A673 (cell line): Measurements from ENCODE around the gene HTR2C. TPM values are rescaled to one million over a fixed set of nuclear protein-coding genes. Genes with fewer than 3 reads are reported as not detected.

Experiments
- BruUV-seq: library from RNA; stranded (reverse); fragments of 400-500 nt; replicated peaks from 2 replicates; lab custom pipeline; 2021; lab: Mats Ljungman, UMichigan
- CTCF ChIA-PET: fragments of 300-600 bp; sonication (Branson Sonifier 250); formaldehyde crosslinking; loops from one replicate; lab custom pipeline; 2022; ENCODE audit warnings: antibody characterized with exemption; lab: Charles Lee
- POLR2A ChIA-PET: fragments of 300-600 bp; sonication (Branson Sonifier 250); formaldehyde crosslinking; loops from one replicate; lab custom pipeline; 2022; ENCODE audit warnings: antibody characterized with exemption; ENCODE audit not compliant: low non-redundant PET; lab: Charles Lee
- DNase-seq: peaks from one replicate; pipeline ENCODE4 v3.0.0-alpha.2; 2015; ENCODE audit warnings: low spot score
- H3K27ac ChIP-seq: fragments of 200-600 bp; sonication (generic); 2 replicates; pipeline ENCODE4 v1.5.1; 2016; ENCODE audit warnings: mixed run types, low read depth, mild to moderate bottlenecking, mixed read lengths, antibody characterized with exemption, low read length; ENCODE audit not compliant: poor library complexity, severe bottlenecking
- H3K27me3 ChIP-seq: fragments of 200-600 bp; sonication (generic); replicated peaks from 2 replicates; pipeline ENCODE4 v1.6.1; 2017; ENCODE audit warnings: mixed run types, low read depth, mild to moderate bottlenecking, mixed read lengths, antibody characterized with exemption, low read length; ENCODE audit not compliant: insufficient read depth, poor library complexity
- H3K36me3 ChIP-seq: fragments of 200-600 bp; sonication (generic); 2 replicates; pipeline ENCODE4 v1.6.1; 2016; ENCODE audit warnings: mixed run types, mild to moderate bottlenecking, mixed read lengths, antibody characterized with exemption, low read length; ENCODE audit not compliant: insufficient read depth, poor library complexity, severe bottlenecking
- H3K4me1 ChIP-seq: fragments of 200-600 bp; sonication (generic); 2 replicates; pipeline ENCODE4 v1.6.1; 2017; ENCODE audit warnings: mixed run types, mild to moderate bottlenecking, mixed read lengths, antibody characterized with exemption, low read length; ENCODE audit not compliant: insufficient read depth, poor library complexity, severe bottlenecking
- H3K4me3 ChIP-seq: fragments of 200-600 bp; sonication (generic); 2 replicates; pipeline ENCODE4 v1.5.1; 2016; ENCODE audit warnings: low read depth, mixed run types, mild to moderate bottlenecking, mixed read lengths, low read length; ENCODE audit not compliant: poor library complexity, severe bottlenecking
- H3K9me3 ChIP-seq: fragments of 200-600 bp; sonication (generic); 2 replicates; pipeline ENCODE4 v1.6.1; 2016; ENCODE audit warnings: mixed run types, low read depth, mild to moderate bottlenecking, mixed read lengths, antibody characterized with exemption, low read length; ENCODE audit not compliant: poor library complexity, severe bottlenecking
- EZH2 ChIP-seq: fragments of 200-600 bp; sonication (generic); IDR thresholded peaks from 2 replicates; pipeline ENCODE4 v1.6.1; 2017; ENCODE audit warnings: borderline replicate concordance, low read depth, mild to moderate bottlenecking, mixed read lengths, antibody characterized with exemption, low read length; ENCODE audit not compliant: poor library complexity, severe bottlenecking
- intact Hi-C: fragments of 100-400 bp; cut with micrococcal nuclease; formaldehyde crosslinking; loops from one replicate; pipeline ENCODE4 v1.10.0; 2022; ENCODE audit not compliant: unreplicated experiment
- total RNA-seq: library from RNA; stranded (reverse); gene quantifications from 2 replicates; pipeline ENCODE4 v1.2.3, GENCODE V29; 2021
- TF ChIP-seq, protein P1 (sequence below): fragments of 300-800, 200-600 bp; sonication (generic); conservative IDR thresholded peaks from 2 replicates; pipeline ENCODE4 v1.5.1; 2017; ENCODE audit warnings: low read depth, mild to moderate bottlenecking, antibody characterized with exemption, low read length, moderate library complexity, mixed read lengths

The HTR2C gene
- total RNA-seq, 1 experiment from 2014 or later = not detected

DNA sequence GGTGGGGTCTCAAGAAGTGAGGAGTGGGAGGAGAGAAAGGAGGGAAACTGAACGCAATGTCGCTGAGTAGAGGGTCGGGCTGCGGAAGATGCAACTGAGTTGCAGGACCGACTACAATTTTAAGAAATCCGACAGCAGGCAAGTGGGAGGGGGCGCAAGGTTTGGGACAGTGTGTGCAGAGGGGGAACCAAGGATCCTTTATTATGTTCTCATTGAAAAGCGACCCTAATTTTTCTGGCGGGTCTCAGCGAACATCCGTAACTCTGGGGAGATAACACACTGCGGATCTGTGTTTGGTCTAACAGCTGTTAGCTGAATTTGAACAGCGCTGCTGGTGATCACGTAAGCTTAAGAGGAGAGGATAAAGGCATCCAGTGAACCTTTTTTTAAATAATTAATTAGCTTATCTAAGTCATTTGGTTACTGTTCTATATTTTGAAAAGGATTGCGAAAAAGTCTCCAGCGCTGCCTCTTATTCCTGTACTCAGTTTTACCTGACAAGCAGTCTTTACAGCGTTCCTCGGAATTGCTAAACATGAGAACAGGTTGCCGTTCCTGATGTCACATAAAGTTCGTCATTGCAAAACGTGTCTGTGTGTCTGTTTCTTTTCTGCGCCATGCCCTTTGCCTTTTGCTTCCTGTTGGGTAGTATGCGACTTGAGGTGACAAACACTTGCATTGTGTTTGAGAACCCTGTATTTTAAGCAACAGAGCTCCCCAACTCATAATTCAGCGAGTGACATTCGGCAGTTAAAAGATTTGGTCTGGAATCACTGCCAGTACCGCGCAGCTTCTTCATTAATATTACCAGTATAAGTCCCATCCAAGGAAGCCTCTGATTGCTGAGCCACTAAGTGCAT is 1.3 kb downstream of the HTR2C start:
- Histone ChIP-seq H3K27ac (no peak overlapping the region), H3K27me3 (peaks cover 71% of the 10 kb centered on the region), H3K9me3 (no peaks in the 10 kb centered on the region), H3K36me3 (no peaks in the 10 kb centered on the region), H3K4me3 (no peak overlapping the region), H3K4me1 (no peaks in the 10 kb centered on the region)
- CTCF ChIA-PET = no interaction called here
- intact Hi-C loops = no loop called here
- POLR2A ChIA-PET = no interaction called here
- DNase-seq = no peak
- BruUV-seq = no TSS peak
- peak; percentile 82 for TF ChIP-seq EZH2
- TF ChIP-seq, protein P1, sequence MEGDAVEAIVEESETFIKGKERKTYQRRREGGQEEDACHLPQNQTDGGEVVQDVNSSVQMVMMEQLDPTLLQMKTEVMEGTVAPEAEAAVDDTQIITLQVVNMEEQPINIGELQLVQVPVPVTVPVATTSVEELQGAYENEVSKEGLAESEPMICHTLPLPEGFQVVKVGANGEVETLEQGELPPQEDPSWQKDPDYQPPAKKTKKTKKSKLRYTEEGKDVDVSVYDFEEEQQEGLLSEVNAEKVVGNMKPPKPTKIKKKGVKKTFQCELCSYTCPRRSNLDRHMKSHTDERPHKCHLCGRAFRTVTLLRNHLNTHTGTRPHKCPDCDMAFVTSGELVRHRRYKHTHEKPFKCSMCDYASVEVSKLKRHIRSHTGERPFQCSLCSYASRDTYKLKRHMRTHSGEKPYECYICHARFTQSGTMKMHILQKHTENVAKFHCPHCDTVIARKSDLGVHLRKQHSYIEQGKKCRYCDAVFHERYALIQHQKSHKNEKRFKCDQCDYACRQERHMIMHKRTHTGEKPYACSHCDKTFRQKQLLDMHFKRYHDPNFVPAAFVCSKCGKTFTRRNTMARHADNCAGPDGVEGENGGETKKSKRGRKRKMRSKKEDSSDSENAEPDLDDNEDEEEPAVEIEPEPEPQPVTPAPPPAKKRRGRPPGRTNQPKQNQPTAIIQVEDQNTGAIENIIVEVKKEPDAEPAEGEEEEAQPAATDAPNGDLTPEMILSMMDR = no peak

DNA sequence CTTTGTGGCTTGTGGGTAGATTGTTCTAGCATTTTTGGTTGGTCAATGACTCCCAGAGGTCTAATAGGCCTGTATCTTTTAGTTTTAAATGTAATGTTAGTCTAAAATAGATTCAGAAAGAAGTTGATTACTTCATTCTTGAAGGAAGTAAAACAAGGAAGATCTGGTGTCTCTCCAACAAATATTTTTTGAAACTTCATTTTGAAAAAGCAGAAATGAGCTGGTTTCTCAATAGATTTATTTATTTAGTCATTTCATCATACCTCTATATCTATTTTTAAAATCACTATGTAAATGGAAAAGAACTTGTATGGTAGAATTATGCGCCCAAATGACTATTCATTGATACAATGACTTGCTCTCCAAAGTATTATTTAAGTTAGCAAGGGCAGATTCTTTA is 7.2 kb downstream of the HTR2C start:
- POLR2A ChIA-PET = no interaction called here
- CTCF ChIA-PET = no interaction called here

DNA sequence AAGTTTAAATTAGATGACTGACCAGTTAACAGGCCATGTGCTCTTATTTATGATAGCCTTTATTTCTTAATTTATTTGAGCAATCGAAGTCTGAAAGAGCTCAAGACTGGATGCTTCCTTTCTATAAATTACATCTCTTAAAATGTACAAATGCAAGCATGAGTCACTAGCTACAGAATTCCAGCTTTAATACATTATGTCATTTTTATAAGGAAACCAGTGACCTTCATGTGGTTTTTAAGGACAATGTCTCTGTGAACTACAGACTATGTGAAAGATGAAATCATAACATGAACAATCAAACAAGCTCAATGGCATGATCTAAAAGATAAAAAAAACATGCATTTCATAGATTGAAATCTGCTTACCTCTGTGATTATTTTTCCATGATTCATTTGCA is 15.4 kb downstream of the HTR2C start:
- CTCF ChIA-PET = no interaction called here
- TF ChIP-seq, protein P1 = no peak
- TF ChIP-seq EZH2 = no peak
- H3K27me3 ChIP-seq = peaks cover 14% of the 10 kb centered on the region
- H3K9me3 ChIP-seq = no peaks in the 10 kb centered on the region
- BruUV-seq = no TSS peak
- POLR2A ChIA-PET = no interaction called here
- H3K36me3 ChIP-seq = no peaks in the 10 kb centered on the region
- no peak overlapping the region for H3K4me3 ChIP-seq
- H3K4me1 ChIP-seq = no peaks in the 10 kb centered on the region
- no peak for DNase-seq
- intact Hi-C loops = no loop called here
- H3K27ac ChIP-seq = no peak overlapping the region

More for the DNA sequence above, 7.2 kb downstream of the HTR2C start:
- no peaks in the 10 kb centered on the region for H3K9me3 ChIP-seq
- H3K4me1 ChIP-seq = no peaks in the 10 kb centered on the region
- BruUV-seq = no TSS peak
- DNase-seq = no peak
- H3K4me3 ChIP-seq = no peak overlapping the region
- no peaks in the 10 kb centered on the region for H3K36me3 ChIP-seq
- no peak overlapping the region for H3K27ac ChIP-seq
- intact Hi-C loops = no loop called here
- no peak for TF ChIP-seq EZH2
- TF ChIP-seq, protein P1 = no peak
- peaks cover 37% of the 10 kb centered on the region for H3K27me3 ChIP-seq
